GM23248 (cell line): ENCODE measurements around the gene HSD17B2.

Source experiments
- EZH2 ChIP-seq: fragments of 200-600 bp; sonication (generic); IDR thresholded peaks from 2 replicates; pipeline ENCODE4 v1.6.1; 2018; ENCODE audit warnings: antibody characterized with exemption, mild to moderate bottlenecking; ENCODE audit not compliant: insufficient read depth, poor library complexity, severe bottlenecking
- EZH2phosphoT487 ChIP-seq: fragments of 200-600 bp; sonication (generic); IDR thresholded peaks from 2 replicates; pipeline ENCODE4 v1.6.1; 2018; ENCODE audit warnings: antibody characterized with exemption, moderate library complexity, mild to moderate bottlenecking, low read depth; ENCODE audit not compliant: insufficient read depth

GRCh38 chr16:82085011-82085779, 50.1 kb downstream of the HSD17B2 start:
- TF ChIP-seq EZH2phosphoT487 (no peak), EZH2 (no peak)
